ENCODE measurements around the gene KLHL25. TPM values are rescaled to one million over a fixed set of nuclear protein-coding genes. Genes with fewer than 3 reads are reported as not detected.

The KLHL25 gene, protein sequence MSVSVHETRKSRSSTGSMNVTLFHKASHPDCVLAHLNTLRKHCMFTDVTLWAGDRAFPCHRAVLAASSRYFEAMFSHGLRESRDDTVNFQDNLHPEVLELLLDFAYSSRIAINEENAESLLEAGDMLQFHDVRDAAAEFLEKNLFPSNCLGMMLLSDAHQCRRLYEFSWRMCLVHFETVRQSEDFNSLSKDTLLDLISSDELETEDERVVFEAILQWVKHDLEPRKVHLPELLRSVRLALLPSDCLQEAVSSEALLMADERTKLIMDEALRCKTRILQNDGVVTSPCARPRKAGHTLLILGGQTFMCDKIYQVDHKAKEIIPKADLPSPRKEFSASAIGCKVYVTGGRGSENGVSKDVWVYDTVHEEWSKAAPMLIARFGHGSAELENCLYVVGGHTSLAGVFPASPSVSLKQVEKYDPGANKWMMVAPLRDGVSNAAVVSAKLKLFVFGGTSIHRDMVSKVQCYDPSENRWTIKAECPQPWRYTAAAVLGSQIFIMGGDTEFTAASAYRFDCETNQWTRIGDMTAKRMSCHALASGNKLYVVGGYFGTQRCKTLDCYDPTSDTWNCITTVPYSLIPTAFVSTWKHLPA
- total RNA-seq (10 to 100 TPM; 16.6 TPM), polyA plus RNA-seq (ENCODE audit: insufficient read length in 2 of 2) (10 to 100 TPM; 34.5 to 35.6 TPM)
- long read RNA-seq, donor 1, full-length matches to known transcripts: 36 of 42 reads
- long read RNA-seq, donor 1, partial matches to known transcripts: 6 of 42 reads
- long read RNA-seq, donor 1, other reads (novel, unspliced or antisense): 0 of 42 reads
- long read RNA-seq, donor 2, full-length matches to known transcripts: 8 of 8 reads
- long read RNA-seq, donor 2, partial matches to known transcripts: 0 of 8 reads
- long read RNA-seq, donor 2, other reads (novel, unspliced or antisense): 0 of 8 reads
- long read RNA-seq, donor 3, full-length matches to known transcripts: 14 of 14 reads
- long read RNA-seq, donor 3, partial matches to known transcripts: 0 of 14 reads
- long read RNA-seq, donor 3, other reads (novel, unspliced or antisense): 0 of 14 reads
- long read RNA-seq, donor 4, full-length matches to known transcripts: 6 of 6 reads
- long read RNA-seq, donor 4, partial matches to known transcripts: 0 of 6 reads
- long read RNA-seq, donor 4, other reads (novel, unspliced or antisense): 0 of 6 reads

DNA sequence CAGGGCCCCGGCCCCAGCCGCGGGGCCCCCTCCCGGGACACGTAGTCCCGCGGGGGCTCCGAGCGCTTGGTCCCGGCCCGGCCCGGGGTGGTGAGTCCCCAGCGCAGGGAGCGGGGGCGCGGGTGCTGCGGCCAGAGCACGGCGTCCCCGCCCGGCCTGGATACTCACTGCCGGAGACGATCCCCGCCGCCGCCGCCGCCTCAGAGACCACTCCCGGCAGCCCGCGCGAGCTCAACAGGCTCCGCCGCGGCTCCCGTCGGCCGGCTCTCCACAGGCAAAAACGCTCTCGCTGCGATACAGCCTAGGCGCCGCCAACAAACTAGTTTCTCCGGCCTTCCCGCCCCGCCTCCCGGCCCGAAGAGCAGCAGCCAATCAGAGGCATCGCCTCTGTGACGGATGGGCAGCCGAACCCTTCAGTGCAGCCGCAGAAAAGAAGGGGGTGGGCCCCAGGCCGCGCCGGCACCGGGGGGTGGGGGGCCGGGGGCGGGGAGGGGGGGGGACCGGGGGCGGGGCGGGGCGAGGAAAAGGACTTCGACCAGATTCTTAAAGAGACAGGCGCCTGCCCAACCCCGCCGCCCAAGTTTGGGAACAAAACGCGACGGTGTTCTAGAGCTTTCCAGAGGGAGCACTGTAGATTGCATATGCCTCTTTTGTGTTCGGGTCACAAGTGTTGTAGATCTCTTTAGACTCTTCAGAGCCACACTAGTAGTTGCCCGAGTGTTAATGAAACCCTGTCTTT, at the start of gene KLHL25:
TSS of gene KLHL25 (minus strand) at position 328 of the 739 bp plus-strand sequence. CDS start 25,115 bp downstream, outside the sequence.
- under 1% methylated on average over 46 of the region's 71 CpGs for WGBS (ENCODE audit: insufficient coverage)
- peak within 1 kb of the TSS; percentile 85 for H3K4me3 ChIP-seq (ENCODE audit: low read depth, low read length)
- DNase-seq (ENCODE audit: low read depth in 4 of 6, low spot score in 6 of 6): peak in 5 of 6 donors; percentile 86 to 99 (median 94)
- H3K27me3 ChIP-seq (ENCODE audit: control insufficient read depth, insufficient read depth, low read length): no peaks in the 10 kb centered on the region
- peak within 1 kb of the TSS; percentile 83 for H3K27ac ChIP-seq (ENCODE audit: low read depth, low read length)
- H3K9me3 ChIP-seq (ENCODE audit: control insufficient read depth, insufficient read depth, low read length): no peaks in the 10 kb centered on the region
- H3K4me1 ChIP-seq (ENCODE audit: control insufficient read depth, insufficient read depth, low read length): peaks cover 32% of the 10 kb centered on the region
- no peaks in the 10 kb centered on the region for H3K36me3 ChIP-seq (ENCODE audit: control insufficient read depth, insufficient read depth, low read length)

GRCh38 chr15:85840802-85841152, 46.1 kb upstream of the KLHL25 start:
- DNase-seq (ENCODE audit: low read depth in 4 of 6, low spot score in 6 of 6): no peak
- peak overlapping the region; percentile 29 for H3K4me3 ChIP-seq (ENCODE audit: low read depth, low read length)

GRCh38 chr15:85840079-85840801, 45.5 kb upstream of the KLHL25 start:
- H3K36me3 ChIP-seq (ENCODE audit: control insufficient read depth, insufficient read depth, low read length): no peaks in the 10 kb centered on the region
- DNase-seq (ENCODE audit: low read depth in 4 of 6, low spot score in 6 of 6): peak in 5 of 6 donors; percentile 62 to 89 (median 66)
- peak overlapping the region; percentile 29 for H3K4me3 ChIP-seq (ENCODE audit: low read depth, low read length)
- H3K9me3 ChIP-seq (ENCODE audit: control insufficient read depth, insufficient read depth, low read length): no peaks in the 10 kb centered on the region
- no peak overlapping the region for H3K27ac ChIP-seq (ENCODE audit: low read depth, low read length)
- H3K4me1 ChIP-seq (ENCODE audit: control insufficient read depth, insufficient read depth, low read length): peaks cover 9% of the 10 kb centered on the region
- no peaks in the 10 kb centered on the region for H3K27me3 ChIP-seq (ENCODE audit: control insufficient read depth, insufficient read depth, low read length)
- WGBS (ENCODE audit: insufficient coverage): 0% methylated on average over 25 of the region's 32 CpGs

More at GRCh38 chr15:85840802-85841152, 46.1 kb upstream of the KLHL25 start:
- Histone ChIP-seq H3K9me3 (ENCODE audit: control insufficient read depth, insufficient read depth, low read length) (no peaks in the 10 kb centered on the region), H3K36me3 (ENCODE audit: control insufficient read depth, insufficient read depth, low read length) (no peaks in the 10 kb centered on the region), H3K27me3 (ENCODE audit: control insufficient read depth, insufficient read depth, low read length) (no peaks in the 10 kb centered on the region), H3K27ac (ENCODE audit: low read depth, low read length) (no peak overlapping the region), H3K4me1 (ENCODE audit: control insufficient read depth, insufficient read depth, low read length) (peaks cover 9% of the 10 kb centered on the region)
- WGBS (ENCODE audit: insufficient coverage): 0% methylated on average over 3 of the region's 8 CpGs

- no peaks in the 10 kb centered on the region for H3K36me3 ChIP-seq (ENCODE audit: control insufficient read depth, insufficient read depth, low read length)
- WGBS (ENCODE audit: insufficient coverage): no CpG with 5 or more reads among the region's 2 CpGs
- DNase-seq (ENCODE audit: low read depth in 4 of 6, low spot score in 6 of 6): no peak
- H3K27me3 ChIP-seq (ENCODE audit: control insufficient read depth, insufficient read depth, low read length): no peaks in the 10 kb centered on the region
- no peak overlapping the region for H3K27ac ChIP-seq (ENCODE audit: low read depth, low read length)
- H3K4me1 ChIP-seq (ENCODE audit: control insufficient read depth, insufficient read depth, low read length): peaks cover 9% of the 10 kb centered on the region
- no peaks in the 10 kb centered on the region for H3K9me3 ChIP-seq (ENCODE audit: control insufficient read depth, insufficient read depth, low read length)
- H3K4me3 ChIP-seq (ENCODE audit: low read depth, low read length): no peak overlapping the region
Measured at GRCh38 chr15:85839643-85840042, 44.9 kb upstream of the KLHL25 start.

DNA sequence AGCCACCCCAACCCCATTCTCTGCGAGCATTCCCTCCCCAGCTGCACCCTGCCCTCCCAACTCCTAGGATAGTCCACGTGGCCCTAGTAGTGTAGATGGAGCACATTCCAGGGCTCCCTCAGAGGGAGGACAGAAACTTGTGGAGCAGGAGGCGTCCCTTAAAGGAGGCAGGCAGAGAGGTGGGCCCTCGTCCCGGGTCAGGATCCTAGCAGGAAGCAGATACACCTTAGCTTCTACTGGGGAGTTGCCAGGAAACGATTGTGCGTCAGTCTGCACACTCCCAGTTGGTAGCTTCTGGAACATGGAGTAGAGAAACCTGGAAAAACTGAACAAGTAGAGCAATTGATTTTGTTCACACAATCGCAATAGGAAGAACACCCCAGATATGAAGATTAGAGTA, 43.9 kb upstream of the KLHL25 start:
- peaks cover 9% of the 10 kb centered on the region for H3K4me1 ChIP-seq (ENCODE audit: control insufficient read depth, insufficient read depth, low read length)
- DNase-seq (ENCODE audit: low read depth in 4 of 6, low spot score in 6 of 6): no peak
- H3K27me3 ChIP-seq (ENCODE audit: control insufficient read depth, insufficient read depth, low read length): no peaks in the 10 kb centered on the region
- no peaks in the 10 kb centered on the region for H3K36me3 ChIP-seq (ENCODE audit: control insufficient read depth, insufficient read depth, low read length)
- no peak overlapping the region for H3K4me3 ChIP-seq (ENCODE audit: low read depth, low read length)
- no peaks in the 10 kb centered on the region for H3K9me3 ChIP-seq (ENCODE audit: control insufficient read depth, insufficient read depth, low read length)
- H3K27ac ChIP-seq (ENCODE audit: low read depth, low read length): no peak overlapping the region
- whole genome bisulfite sequencing (ENCODE audit: insufficient coverage): 93% methylated on average over 6 of the region's 8 CpGs

GRCh38 chr15:85837881-85838280, 43.2 kb upstream of the KLHL25 start:
- H3K27me3 ChIP-seq (ENCODE audit: control insufficient read depth, insufficient read depth, low read length): no peaks in the 10 kb centered on the region
- no peaks in the 10 kb centered on the region for H3K9me3 ChIP-seq (ENCODE audit: control insufficient read depth, insufficient read depth, low read length)
- no peak overlapping the region for H3K4me3 ChIP-seq (ENCODE audit: low read depth, low read length)
- DNase-seq (ENCODE audit: low read depth in 4 of 6, low spot score in 6 of 6): no peak
- H3K4me1 ChIP-seq (ENCODE audit: control insufficient read depth, insufficient read depth, low read length): peaks cover 9% of the 10 kb centered on the region
- H3K27ac ChIP-seq (ENCODE audit: low read depth, low read length): no peak overlapping the region
- WGBS (ENCODE audit: insufficient coverage): no CpG with 5 or more reads among the region's 2 CpGs
- no peaks in the 10 kb centered on the region for H3K36me3 ChIP-seq (ENCODE audit: control insufficient read depth, insufficient read depth, low read length)

GRCh38 chr15:85837011-85837433, 42.3 kb upstream of the KLHL25 start:
- Histone ChIP-seq H3K36me3 (ENCODE audit: control insufficient read depth, insufficient read depth, low read length) (no peaks in the 10 kb centered on the region), H3K27ac (ENCODE audit: low read depth, low read length) (no peak overlapping the region), H3K4me3 (ENCODE audit: low read depth, low read length) (no peak overlapping the region), H3K9me3 (ENCODE audit: control insufficient read depth, insufficient read depth, low read length) (no peaks in the 10 kb centered on the region), H3K27me3 (ENCODE audit: control insufficient read depth, insufficient read depth, low read length) (no peaks in the 10 kb centered on the region), H3K4me1 (ENCODE audit: control insufficient read depth, insufficient read depth, low read length) (peaks cover 9% of the 10 kb centered on the region)
- DNase-seq (ENCODE audit: low read depth in 4 of 6, low spot score in 6 of 6): peak in 1 of 6 donors; percentile 38
- 70% methylated on average over 6 of the region's 6 CpGs for WGBS (ENCODE audit: insufficient coverage)

GRCh38 chr15:85834651-85835050, 39.9 kb upstream of the KLHL25 start:
- Histone ChIP-seq H3K4me1 (ENCODE audit: control insufficient read depth, insufficient read depth, low read length) (peaks cover 16% of the 10 kb centered on the region), H3K4me3 (ENCODE audit: low read depth, low read length) (no peak overlapping the region), H3K27ac (ENCODE audit: low read depth, low read length) (no peak overlapping the region), H3K9me3 (ENCODE audit: control insufficient read depth, insufficient read depth, low read length) (no peaks in the 10 kb centered on the region), H3K27me3 (ENCODE audit: control insufficient read depth, insufficient read depth, low read length) (no peaks in the 10 kb centered on the region), H3K36me3 (ENCODE audit: control insufficient read depth, insufficient read depth, low read length) (no peaks in the 10 kb centered on the region)
- 94% methylated on average over 3 of the region's 3 CpGs for WGBS (ENCODE audit: insufficient coverage)
- DNase-seq (ENCODE audit: low read depth in 4 of 6, low spot score in 6 of 6): no peak

Measured in spinal cord (tissue), 10 donors.